HepG2 (cell line): ENCODE data around the gene TNK1. TPM values are rescaled to one million over a fixed set of nuclear protein-coding genes. Genes with fewer than 3 reads are reported as not detected.

Experiments used
- ATF3 ChIP-seq: sonication (generic); formaldehyde crosslinking; IDR thresholded peaks from 2 replicates; pipeline ENCODE4 v1.4.0; 2020; ENCODE audit warnings: missing genetic modification reagents
- ATF4 ChIP-seq, 2 experiments: fragments of 450-650 bp in 1 of 2; sonication (generic) in 1 of 2; formaldehyde crosslinking; IDR thresholded peaks; 2 replicates each; pipeline versions ENCODE4 v1.5.0 to v1.8.0; 2020 to 2022; ENCODE audit warnings: mild to moderate bottlenecking in 1 of 2, missing genetic modification reagents in 1 of 2
- FOXJ3 ChIP-seq: sonication (generic); formaldehyde crosslinking; IDR thresholded peaks from 2 replicates; pipeline ENCODE4 v1.4.0; 2020; ENCODE audit warnings: missing genetic modification reagents, mild to moderate bottlenecking, borderline replicate concordance
- ISX ChIP-seq: sonication (generic); formaldehyde crosslinking; conservative IDR thresholded peaks from 2 replicates; pipeline ENCODE4 v1.5.0; 2020; ENCODE audit warnings: missing genetic modification reagents
- KDM4B ChIP-seq: sonication (generic); formaldehyde crosslinking; IDR thresholded peaks from 2 replicates; pipeline ENCODE4 v1.4.0; 2020; ENCODE audit warnings: missing genetic modification reagents
- MAZ ChIP-seq, 2 experiments: sonication (generic) in 1 of 2; formaldehyde crosslinking in 1 of 2; IDR thresholded peaks; 2 replicates each; pipeline versions ENCODE4 v1.5.0 to v1.6.1; 2012 to 2020; ENCODE audit warnings: low read depth in 2 of 2, mild to moderate bottlenecking in 2 of 2, borderline replicate concordance in 1 of 2, improper control_type of control experiment in 1 of 2, low read length in 1 of 2, missing genetic modification reagents in 1 of 2, moderate library complexity in 1 of 2
- MIXL1 ChIP-seq: IDR thresholded peaks from 2 replicates; pipeline ENCODE4 v1.6.1; 2016
- PBX2 ChIP-seq: IDR thresholded peaks from 2 replicates; pipeline ENCODE4 v1.6.1; 2016; ENCODE audit warnings: control low read depth
- PHF5A ChIP-seq: IDR thresholded peaks from one replicate; pipeline ENCODE4 v1.6.1; 2018; ENCODE audit warnings: low read depth, missing genetic modification reagents; ENCODE audit not compliant: unreplicated experiment
- POGZ ChIP-seq: sonication (generic); formaldehyde crosslinking; IDR thresholded peaks from 2 replicates; pipeline ENCODE4 v1.4.0; 2020; ENCODE audit warnings: mild to moderate bottlenecking, missing genetic modification reagents
- SP5 ChIP-seq: IDR thresholded peaks from 2 replicates; pipeline ENCODE4 v1.6.1; 2016; ENCODE audit warnings: low read depth, borderline replicate concordance
- ZNF234 ChIP-seq: sonication (generic); formaldehyde crosslinking; conservative IDR thresholded peaks from 2 replicates; pipeline ENCODE4 v1.5.1; 2020; ENCODE audit warnings: mild to moderate bottlenecking, missing genetic modification reagents
- polyA plus RNA-seq, 8 experiments: library from polyadenylated mRNA; depleted of rRNA in 3 of 8; stranded (reverse) in 7 of 8; unstranded in 1 of 8; fragments of >200 nt; fragmentation: Illumina TruSeq in 4 of 8; extraction: Trizol in 4 of 8; gene quantifications; 2 replicates each; pipeline versions ENCODE4 v1.2.1 to v1.2.3, GENCODE V29; 2011 to 2016; ENCODE audit warnings: low read depth in 4 of 8, missing spikeins in 1 of 8, mixed read lengths in 1 of 8; ENCODE audit not compliant: insufficient read depth in 1 of 8
- total RNA-seq, 5 experiments: library from RNA; depleted of rRNA; stranded (reverse); fragments of >200 nt; fragmentation: Illumina TruSeq; extraction: Trizol; gene quantifications; 2 replicates each; pipeline ENCODE4 v1.2.3, GENCODE V29; 2016; ENCODE audit warnings: low read depth in 1 of 5
- TF ChIP-seq, protein P1 (sequence below): sonication (generic); formaldehyde crosslinking; conservative IDR thresholded peaks from 2 replicates; pipeline ENCODE4 v1.8.0; 2022; ENCODE audit warnings: mild to moderate bottlenecking, moderate library complexity, missing genetic modification reagents
- TF ChIP-seq, protein P2 (sequence below): sonication (generic); formaldehyde crosslinking; IDR thresholded peaks from 2 replicates; pipeline ENCODE4 v1.5.0; 2020; ENCODE audit warnings: mild to moderate bottlenecking, missing genetic modification reagents
- TF ChIP-seq, protein P3 (sequence below): sonication (generic); formaldehyde crosslinking; IDR thresholded peaks from 2 replicates; pipeline ENCODE4 v1.5.1; 2020; ENCODE audit warnings: missing genetic modification reagents, mild to moderate bottlenecking, borderline replicate concordance

Gene TNK1
- total and polyA plus RNA-seq, 2 of the 13 experiments (the other 11 are each of a cell fraction or from before 2014, with no cell fraction given), result 2.0 to 3.5 TPM

GRCh38 chr17:7356072-7356549 lies 24.8 kb upstream of the TNK1 start (continued):
- TF ChIP-seq ATF4 (CRISPR knock-in tag; IDR thresholded peaks at IDR 0.05), result no peak
- TF ChIP-seq, protein P1, sequence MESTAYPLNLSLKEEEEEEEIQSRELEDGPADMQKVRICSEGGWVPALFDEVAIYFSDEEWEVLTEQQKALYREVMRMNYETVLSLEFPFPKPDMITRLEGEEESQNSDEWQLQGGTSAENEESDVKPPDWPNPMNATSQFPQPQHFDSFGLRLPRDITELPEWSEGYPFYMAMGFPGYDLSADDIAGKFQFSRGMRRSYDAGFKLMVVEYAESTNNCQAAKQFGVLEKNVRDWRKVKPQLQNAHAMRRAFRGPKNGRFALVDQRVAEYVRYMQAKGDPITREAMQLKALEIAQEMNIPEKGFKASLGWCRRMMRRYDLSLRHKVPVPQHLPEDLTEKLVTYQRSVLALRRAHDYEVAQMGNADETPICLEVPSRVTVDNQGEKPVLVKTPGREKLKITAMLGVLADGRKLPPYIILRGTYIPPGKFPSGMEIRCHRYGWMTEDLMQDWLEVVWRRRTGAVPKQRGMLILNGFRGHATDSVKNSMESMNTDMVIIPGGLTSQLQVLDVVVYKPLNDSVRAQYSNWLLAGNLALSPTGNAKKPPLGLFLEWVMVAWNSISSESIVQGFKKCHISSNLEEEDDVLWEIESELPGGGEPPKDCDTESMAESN (CRISPR knock-in tag), result 0 out of 2 replicates have a peak, but pooled peaks have one; percentile 22
- TF ChIP-seq SP5 (CRISPR knock-in tag), result no peak
- no peak for TF ChIP-seq ZNF234
- TF ChIP-seq, protein P2, sequence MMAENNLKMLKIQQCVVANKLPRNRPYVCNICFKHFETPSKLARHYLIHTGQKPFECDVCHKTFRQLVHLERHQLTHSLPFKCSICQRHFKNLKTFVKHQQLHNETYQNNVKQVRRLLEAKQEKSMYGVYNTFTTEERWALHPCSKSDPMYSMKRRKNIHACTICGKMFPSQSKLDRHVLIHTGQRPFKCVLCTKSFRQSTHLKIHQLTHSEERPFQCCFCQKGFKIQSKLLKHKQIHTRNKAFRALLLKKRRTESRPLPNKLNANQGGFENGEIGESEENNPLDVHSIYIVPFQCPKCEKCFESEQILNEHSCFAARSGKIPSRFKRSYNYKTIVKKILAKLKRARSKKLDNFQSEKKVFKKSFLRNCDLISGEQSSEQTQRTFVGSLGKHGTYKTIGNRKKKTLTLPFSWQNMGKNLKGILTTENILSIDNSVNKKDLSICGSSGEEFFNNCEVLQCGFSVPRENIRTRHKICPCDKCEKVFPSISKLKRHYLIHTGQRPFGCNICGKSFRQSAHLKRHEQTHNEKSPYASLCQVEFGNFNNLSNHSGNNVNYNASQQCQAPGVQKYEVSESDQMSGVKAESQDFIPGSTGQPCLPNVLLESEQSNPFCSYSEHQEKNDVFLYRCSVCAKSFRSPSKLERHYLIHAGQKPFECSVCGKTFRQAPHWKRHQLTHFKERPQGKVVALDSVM (CRISPR knock-in tag), result peak; percentile 100
- TF ChIP-seq PBX2 (CRISPR knock-in tag), result no peak
- TF ChIP-seq ISX, result no peak
- TF ChIP-seq KDM4B, result 0 out of 2 replicates have a peak, but pooled peaks have one; percentile 52
- TF ChIP-seq ATF3 (CRISPR knock-in tag), result peak; percentile 43; the same call in 1 of the 2 replicates
- TF ChIP-seq MAZ (IDR thresholded peaks at IDR 0.05; ENCODE audit: borderline replicate concordance, low read depth, low read length), result peak; percentile 49; the same call in 1 of the 2 replicates
- peak; percentile 79 for TF ChIP-seq MAZ (CRISPR knock-in tag; IDR thresholded peaks at IDR 0.05; ENCODE audit: low read depth)
- TF ChIP-seq, protein P3, sequence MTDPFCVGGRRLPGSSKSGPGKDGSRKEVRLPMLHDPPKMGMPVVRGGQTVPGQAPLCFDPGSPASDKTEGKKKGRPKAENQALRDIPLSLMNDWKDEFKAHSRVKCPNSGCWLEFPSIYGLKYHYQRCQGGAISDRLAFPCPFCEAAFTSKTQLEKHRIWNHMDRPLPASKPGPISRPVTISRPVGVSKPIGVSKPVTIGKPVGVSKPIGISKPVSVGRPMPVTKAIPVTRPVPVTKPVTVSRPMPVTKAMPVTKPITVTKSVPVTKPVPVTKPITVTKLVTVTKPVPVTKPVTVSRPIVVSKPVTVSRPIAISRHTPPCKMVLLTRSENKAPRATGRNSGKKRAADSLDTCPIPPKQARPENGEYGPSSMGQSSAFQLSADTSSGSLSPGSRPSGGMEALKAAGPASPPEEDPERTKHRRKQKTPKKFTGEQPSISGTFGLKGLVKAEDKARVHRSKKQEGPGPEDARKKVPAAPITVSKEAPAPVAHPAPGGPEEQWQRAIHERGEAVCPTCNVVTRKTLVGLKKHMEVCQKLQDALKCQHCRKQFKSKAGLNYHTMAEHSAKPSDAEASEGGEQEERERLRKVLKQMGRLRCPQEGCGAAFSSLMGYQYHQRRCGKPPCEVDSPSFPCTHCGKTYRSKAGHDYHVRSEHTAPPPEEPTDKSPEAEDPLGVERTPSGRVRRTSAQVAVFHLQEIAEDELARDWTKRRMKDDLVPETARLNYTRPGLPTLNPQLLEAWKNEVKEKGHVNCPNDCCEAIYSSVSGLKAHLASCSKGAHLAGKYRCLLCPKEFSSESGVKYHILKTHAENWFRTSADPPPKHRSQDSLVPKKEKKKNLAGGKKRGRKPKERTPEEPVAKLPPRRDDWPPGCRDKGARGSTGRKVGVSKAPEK (CRISPR knock-in tag), result no peak
- TF ChIP-seq PHF5A, result no peak
- no peak for TF ChIP-seq MIXL1
- TF ChIP-seq FOXJ3 (CRISPR knock-in tag), result no peak
- TF ChIP-seq POGZ (CRISPR knock-in tag), result 0 out of 2 replicates have a peak, but pooled peaks have one; percentile 18
